HUDEP-2 (cell line): ENCODE measurements around the gene CMTM6.
"Not testable (repeated sequence)": the region's sequence is repeated elsewhere in the genome, so short reads cannot be mapped to it uniquely, and the experiment has no call there.

Source experiments
- DNase-seq, 76 experiments: peaks; one replicate each; lab custom pipeline; 2025; ENCODE audit not compliant: unreplicated experiment in 76 of 76; lab: John Stamatoyannopoulos, UW

Gene CMTM6

DNA sequence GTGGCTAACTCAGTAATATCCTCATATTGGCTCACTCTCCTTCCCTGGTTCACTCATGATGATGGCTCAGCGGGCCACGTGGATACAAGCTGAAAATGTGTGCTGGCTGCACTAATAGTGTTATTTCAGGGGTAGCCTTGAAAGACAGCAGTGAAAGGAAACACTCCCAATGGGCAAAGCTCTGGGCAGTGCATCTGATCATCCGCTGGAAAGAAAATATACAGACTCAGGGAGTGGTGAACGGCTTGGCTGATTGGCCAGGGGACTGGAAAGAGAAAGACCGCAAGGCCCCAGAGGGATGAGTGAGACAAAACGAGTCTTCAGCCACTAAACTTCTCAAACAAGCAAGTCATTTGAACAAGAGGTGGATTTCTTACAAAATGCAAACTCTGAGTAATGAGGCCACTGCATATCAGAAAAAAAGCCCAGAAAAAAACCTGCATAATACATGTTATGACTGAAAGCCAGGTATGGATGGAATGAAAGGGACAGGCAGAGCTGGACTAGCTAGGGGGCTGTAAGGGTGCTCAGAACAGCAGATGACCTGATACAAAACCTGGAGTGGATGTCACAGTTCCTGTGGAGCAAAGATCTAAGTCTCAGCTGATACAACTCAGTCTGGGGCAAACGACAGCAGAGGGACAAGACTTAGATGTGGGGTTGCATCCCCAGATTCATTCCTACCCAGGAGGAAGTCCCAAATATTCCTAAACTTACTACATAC lies 33.3 kb downstream of the CMTM6 start:
- no peak for DNase-seq

- DNase-seq: peak in 50 of 76 experiments; percentile 2 to 63 (median 29)
Observed at GRCh38 chr3:32467333-32468070, 35.1 kb downstream of the CMTM6 start.

DNA sequence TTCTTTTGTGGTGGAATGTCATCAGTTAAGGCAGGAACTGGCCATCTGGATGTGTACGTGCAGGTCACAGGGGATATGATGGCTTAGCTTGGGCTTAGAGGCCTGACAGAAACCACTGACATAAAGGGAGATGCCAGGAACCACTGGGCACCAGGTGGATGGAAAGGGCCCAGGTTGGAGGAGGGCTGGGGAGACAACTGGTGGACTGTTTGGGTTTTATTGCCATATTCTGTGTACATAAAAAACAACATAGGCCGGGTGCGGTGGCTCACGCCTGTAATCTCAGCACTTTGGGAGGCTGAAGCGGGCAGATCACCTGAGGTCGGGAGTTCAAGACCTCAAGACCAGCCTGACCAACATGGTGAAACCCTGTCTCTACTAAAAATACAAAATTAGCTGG lies 35.8 kb downstream of the CMTM6 start:
- not testable (repeated sequence) for DNase-seq

DNA sequence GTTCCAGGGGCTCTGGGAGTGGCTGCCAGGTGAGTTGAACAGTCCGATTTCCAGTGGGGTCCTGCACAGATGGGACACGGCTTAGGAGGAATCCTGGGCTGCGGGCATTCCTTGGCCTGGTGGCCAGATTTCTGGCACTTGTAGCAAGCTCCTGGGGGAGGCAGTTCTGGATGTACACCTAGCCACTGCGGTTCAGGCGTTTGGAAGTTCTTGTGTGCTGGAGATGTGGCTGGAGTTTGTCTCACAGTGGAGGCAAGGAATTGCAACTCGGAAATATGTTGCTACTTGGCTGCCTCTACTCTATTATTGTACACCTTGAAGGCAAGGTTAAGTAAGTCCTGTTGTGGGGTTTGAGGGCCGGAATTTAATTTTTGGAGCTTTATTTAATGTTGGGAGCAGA lies 37.9 kb downstream of the CMTM6 start:
- not testable (repeated sequence) for DNase-seq

GRCh38 chr3:32463415-32463814 lies 39.2 kb downstream of the CMTM6 start:
- not testable (repeated sequence) for DNase-seq

GRCh38 chr3:32462191-32462986 lies 40.3 kb downstream of the CMTM6 start:
- not testable (repeated sequence) for DNase-seq

- not testable (repeated sequence) for DNase-seq
Observed at GRCh38 chr3:32460817-32461496, 41.7 kb downstream of the CMTM6 start.

- DNase-seq: no peak
Observed at GRCh38 chr3:32460031-32460749, 42.5 kb downstream of the CMTM6 start.

- no peak for DNase-seq
Observed at GRCh38 chr3:32459450-32459849, 43.2 kb downstream of the CMTM6 start.

DNA sequence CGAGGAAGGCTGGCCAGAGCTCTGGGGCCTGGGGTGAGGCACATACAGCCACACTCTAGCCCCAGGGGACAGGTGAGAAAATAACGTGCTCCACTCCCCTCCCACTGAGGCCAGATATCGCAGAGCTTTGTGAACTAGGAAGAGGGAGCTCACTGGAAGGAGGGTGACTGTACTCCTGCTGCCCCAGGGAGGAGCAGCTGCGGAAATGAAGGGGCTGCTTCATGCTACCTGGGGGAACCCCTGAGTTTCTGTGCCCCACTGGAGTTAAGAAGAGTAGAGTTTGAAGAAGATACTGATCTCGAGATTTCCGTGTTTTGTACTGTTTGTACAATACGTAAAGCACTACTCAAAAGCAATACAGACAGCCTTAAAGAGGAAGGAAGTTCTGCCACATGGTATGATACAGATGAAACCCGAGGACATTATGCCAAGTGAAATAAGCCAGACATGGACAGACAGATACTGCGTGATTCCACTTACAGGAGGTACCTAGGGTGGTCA lies 44.6 kb downstream of the CMTM6 start:
- DNase-seq: peak in 1 of 76 experiments; percentile 4

DNA sequence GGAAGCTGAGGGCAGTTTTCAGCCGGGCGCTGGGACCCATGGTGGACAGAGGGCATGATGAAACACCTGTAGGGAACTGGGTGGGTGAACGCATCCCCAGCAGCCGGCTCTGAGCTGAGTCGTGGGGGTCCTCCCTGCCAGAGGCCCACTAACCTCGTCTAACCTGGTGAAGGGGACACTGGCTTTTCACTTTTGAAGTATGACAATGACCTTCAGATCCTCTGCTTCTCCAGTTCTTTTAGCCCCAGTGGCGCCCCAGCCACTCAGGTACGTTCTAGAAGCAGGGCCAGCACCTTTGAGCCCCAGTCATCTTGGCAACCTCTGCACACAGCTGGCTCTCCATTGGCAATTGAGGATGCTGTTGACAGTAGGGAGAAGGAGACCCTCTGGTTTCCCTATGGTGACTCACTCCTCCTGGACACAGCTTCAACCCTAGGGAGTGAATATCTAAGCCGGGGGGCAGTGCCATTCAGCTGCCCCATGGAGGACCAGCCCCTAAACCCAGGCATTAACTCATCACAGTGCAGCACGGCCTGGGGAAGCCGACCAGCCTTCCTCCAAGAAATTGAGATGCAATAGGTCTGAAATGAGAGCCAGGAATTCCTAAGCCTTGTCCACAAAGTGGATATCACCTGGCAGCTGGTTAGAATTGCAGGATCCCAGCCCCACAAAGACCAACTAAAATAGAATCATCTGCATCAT lies 46.1 kb downstream of the CMTM6 start:
- DNase-seq: no peak

DNA sequence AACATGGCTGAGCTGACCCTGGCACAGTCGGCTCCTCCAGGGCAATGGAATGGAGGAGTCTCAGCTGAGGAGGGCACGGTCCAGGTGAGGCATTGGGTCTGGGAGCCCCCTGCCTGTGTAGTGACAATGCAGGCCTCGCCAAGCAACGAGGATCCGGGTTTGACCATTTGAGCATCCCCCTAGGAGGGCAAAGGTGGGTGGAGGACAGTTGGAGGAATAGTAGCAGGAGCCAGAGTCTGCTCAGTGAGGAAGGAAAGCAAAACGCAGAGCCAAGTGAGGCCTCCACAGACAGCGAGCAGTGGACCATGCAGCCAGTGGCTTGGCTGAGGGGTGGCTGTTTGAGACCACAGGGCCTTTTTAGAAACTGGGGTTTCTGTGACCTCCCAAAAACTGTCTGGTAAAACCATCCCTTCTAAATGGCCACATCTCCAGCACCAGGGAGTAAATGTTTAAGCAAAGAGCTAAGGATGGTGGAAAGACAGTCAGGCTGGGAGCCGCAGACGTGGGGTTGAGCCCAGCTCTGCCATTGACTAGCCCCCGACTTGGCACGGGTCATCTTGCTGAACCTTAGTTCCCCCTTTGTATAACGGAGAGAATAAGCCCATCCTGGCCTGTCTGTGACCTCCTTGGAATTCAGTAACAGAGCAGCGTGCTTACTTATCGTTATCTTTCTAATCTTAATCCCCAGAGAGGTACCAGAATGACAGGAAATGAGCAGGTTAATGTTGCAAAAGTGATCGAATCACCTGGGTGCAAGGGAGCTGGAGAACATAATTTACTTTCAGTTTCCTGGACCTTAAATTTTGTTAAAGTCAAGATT lies 46.8 kb downstream of the CMTM6 start:
- DNase-seq: no peak

DNA sequence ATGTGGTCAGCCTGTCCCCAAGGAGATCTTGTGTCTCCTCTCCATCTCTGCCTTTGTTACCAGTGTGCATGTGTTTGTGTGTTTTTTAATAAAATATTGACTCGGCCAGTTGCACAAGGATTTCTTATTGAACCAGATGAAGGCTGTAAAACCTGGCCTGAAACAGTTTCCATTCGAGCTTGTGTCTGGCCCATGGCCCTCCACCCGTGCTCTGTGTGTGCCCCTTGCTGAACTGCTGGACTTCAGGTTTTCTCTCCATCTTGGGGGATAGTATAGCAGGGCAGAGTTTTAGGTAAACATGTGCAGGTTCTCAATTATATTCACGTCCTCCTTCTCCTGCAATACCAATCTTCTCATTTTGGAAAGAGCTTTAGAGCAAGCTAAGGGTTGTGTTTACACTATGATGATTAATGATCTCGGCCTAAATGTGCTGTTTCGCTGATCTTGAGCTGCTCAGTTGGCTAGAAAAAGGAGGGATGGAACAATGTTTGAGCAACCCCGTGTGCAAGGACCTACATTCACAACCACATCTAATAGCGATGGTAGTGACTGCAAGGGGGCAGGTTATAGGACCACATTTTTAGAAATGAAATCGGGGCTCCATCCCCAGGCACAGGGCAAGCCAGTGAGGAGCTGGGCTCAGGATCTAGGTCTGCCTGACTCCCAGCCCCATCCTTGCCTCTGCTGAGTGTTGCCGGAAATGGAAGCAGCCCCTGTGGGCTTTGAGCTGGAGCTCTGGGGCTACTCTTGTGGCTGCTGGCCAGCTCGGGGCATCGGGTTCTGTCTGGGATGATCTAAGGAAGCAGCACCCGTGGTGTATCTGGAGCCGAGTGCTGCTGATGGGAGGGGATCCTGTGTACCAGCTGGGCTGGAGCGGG lies 47.7 kb downstream of the CMTM6 start:
- DNase-seq: no peak

DNA sequence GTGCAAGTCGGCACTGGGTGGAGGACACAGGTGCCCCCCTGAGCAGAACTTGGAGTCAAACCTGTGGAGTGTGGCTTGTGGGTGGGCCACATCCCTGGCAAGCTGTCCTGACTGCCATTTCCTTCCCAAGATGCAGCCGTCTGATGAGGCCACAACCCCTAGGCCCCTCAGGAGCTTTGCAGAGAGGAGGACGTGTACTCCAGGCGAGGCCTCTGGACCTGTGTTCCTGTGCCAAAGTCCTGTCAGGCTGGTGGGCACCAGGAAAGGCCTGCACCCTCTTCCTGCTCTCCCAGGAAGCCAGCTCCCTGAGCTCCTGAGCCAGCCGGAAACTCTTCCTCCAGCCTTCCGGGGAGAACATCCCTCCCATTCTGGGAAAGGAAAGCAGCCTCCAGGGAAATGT lies 48.5 kb downstream of the CMTM6 start:
- DNase-seq: no peak

GRCh38 chr3:32453346-32453745 lies 49.3 kb downstream of the CMTM6 start:
- no peak for DNase-seq

DNA sequence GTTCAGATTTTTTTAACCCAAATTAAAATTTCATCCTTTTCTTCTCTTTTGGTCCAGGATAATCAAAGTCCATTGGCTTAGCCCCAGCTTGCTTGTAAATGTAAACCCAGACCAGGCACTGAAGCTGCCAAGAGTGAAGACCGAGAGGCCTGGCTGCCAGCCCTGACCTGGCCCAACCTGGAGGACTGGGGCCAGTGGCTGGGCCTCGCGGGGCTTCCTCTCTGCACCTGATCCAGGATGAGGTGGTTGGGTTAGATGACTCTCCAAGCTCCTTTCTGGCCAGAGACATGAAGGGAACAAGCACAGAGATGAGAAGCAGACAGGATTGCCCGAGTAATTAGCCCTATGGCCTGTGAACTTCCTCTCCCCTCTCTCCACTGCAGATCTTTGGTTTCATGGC lies 50.6 kb downstream of the CMTM6 start:
- no peak for DNase-seq

- no peak for DNase-seq
Observed at GRCh38 chr3:32450992-32451659, 51.5 kb downstream of the CMTM6 start.
